Parathyroid adenoma (tissue), 2 donors: ENCODE data around the gene MED8.

ENCODE experiments used
- H2AFZ ChIP-seq: fragments of 300-600 bp; sonication (generic); one replicate; pipeline ENCODE4 v1.7.0; 2017; ENCODE audit warnings: antibody characterized with exemption, mild to moderate bottlenecking
- H3K27ac ChIP-seq: fragments of 300-600 bp; sonication (generic); one replicate; pipeline ENCODE4 v1.7.0; 2017
- H3K27me3 ChIP-seq: fragments of 300-600 bp; sonication (generic); one replicate; pipeline ENCODE4 v1.7.0; 2017; ENCODE audit warnings: low read length; ENCODE audit not compliant: control insufficient read depth, insufficient read depth
- H3K36me3 ChIP-seq: fragments of 300-600 bp; sonication (generic); one replicate; pipeline ENCODE4 v1.7.0; 2017; ENCODE audit warnings: low read length; ENCODE audit not compliant: control insufficient read depth, insufficient read depth
- H3K4me1 ChIP-seq: fragments of 300-600 bp; sonication (generic); one replicate; pipeline ENCODE4 v1.7.0; 2017; ENCODE audit warnings: control low read depth
- H3K4me2 ChIP-seq: fragments of 300-600 bp; sonication (generic); one replicate; pipeline ENCODE4 v1.7.0; 2017; ENCODE audit warnings: low read length
- H3K4me3 ChIP-seq: fragments of 300-600 bp; sonication (generic); one replicate; pipeline ENCODE4 v1.7.0; 2017; ENCODE audit warnings: low read depth, low read length
- H3K79me2 ChIP-seq: fragments of 300-600 bp; sonication (generic); one replicate; pipeline ENCODE4 v1.7.0; 2017; ENCODE audit warnings: control low read depth
- H3K9ac ChIP-seq: fragments of 300-600 bp; sonication (generic); one replicate; pipeline ENCODE4 v1.7.0; 2017; ENCODE audit warnings: mild to moderate bottlenecking
- H3K9me3 ChIP-seq: fragments of 300-600 bp; sonication (generic); one replicate; pipeline ENCODE4 v1.7.0; 2017; ENCODE audit warnings: low read length; ENCODE audit not compliant: control insufficient read depth
- TF ChIP-seq, protein P1 (sequence below): fragments of 300-600 bp; sonication (generic); IDR thresholded peaks from one replicate; pipeline ENCODE4 v1.7.0; 2017; ENCODE audit warnings: antibody characterized with exemption, mild to moderate bottlenecking
- donor health status: primary hyperparathyroidism.

MED8 gene

DNA sequence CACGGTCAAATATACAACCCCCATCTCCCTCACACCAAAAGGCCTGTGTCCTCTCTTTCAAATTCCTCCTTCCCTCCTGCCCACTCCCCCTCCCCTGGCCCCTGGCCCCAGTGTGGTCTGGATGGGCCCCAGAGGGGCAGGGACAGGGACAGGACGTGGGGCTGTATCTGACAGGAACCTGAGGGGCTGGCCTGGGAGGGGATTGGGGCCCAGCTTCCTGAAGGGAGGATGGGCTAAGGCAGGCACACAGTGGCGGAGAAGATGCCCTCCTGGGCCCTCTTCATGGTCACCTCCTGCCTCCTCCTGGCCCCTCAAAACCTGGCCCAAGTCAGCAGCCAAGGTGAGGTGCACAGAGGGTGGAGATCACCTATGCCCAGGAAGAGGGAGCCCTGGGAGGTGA is 52.0 kb downstream of the MED8 start, which contains the start of gene MPL:
Gene MPL (plus strand): TSS at position 231 of the 400 bp plus-strand sequence. CDS start 31 bp downstream, at position 262.
- Histone ChIP-seq H3K27ac (no peak within 1 kb of the TSS), H3K9ac (no peak within 1 kb of the TSS), H3K4me3 (no peak within 1 kb of the TSS), H3K36me3 (no peaks in the 10 kb centered on the region), H3K4me1 (no peaks in the 10 kb centered on the region), H2AFZ (no peak within 1 kb of the TSS), H3K27me3 (no peaks in the 10 kb centered on the region), H3K4me2 (no peak within 1 kb of the TSS), H3K9me3 (no peaks in the 10 kb centered on the region), H3K79me2 (no peaks in the 10 kb centered on the region)
- TF ChIP-seq, protein P1, sequence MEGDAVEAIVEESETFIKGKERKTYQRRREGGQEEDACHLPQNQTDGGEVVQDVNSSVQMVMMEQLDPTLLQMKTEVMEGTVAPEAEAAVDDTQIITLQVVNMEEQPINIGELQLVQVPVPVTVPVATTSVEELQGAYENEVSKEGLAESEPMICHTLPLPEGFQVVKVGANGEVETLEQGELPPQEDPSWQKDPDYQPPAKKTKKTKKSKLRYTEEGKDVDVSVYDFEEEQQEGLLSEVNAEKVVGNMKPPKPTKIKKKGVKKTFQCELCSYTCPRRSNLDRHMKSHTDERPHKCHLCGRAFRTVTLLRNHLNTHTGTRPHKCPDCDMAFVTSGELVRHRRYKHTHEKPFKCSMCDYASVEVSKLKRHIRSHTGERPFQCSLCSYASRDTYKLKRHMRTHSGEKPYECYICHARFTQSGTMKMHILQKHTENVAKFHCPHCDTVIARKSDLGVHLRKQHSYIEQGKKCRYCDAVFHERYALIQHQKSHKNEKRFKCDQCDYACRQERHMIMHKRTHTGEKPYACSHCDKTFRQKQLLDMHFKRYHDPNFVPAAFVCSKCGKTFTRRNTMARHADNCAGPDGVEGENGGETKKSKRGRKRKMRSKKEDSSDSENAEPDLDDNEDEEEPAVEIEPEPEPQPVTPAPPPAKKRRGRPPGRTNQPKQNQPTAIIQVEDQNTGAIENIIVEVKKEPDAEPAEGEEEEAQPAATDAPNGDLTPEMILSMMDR: no peak

GRCh38 chr1:43334453-43335205 is 55.0 kb downstream of the MED8 start:
- Histone ChIP-seq H3K27me3 (no peaks in the 10 kb centered on the region), H3K4me1 (no peaks in the 10 kb centered on the region), H3K9me3 (no peaks in the 10 kb centered on the region), H3K36me3 (no peaks in the 10 kb centered on the region), H3K4me2 (no peak overlapping the region), H3K27ac (no peak overlapping the region), H2AFZ (no peak overlapping the region), H3K4me3 (no peak overlapping the region), H3K79me2 (no peaks in the 10 kb centered on the region), H3K9ac (no peak overlapping the region)
- TF ChIP-seq, protein P1: no peak
